Tracheal epithelial cell (primary cell): ENCODE measurements around the gene TIMM29. TPM values are rescaled to one million over a fixed set of nuclear protein-coding genes. Genes with fewer than 3 reads are reported as not detected.

Source experiments
- total RNA-seq: library from RNA; depleted of rRNA; stranded (reverse); fragments of >200 nt; gene quantifications from 2 replicates; pipeline ENCODE4 v1.2.1, GENCODE V29; 2014

TIMM29 gene
- 43.1 and 60.3 TPM in 2 replicates for total RNA-seq

GRCh38 chr19:10928563-10929401, at the start of gene TIMM29, which contains the start of gene YIPF2:
Gene TIMM29 (plus strand): TSS chr19:10928811. CDS start chr19:10928823, 12 bp downstream.
Gene YIPF2 (minus strand): TSS chr19:10928639. CDS start chr19:10928410, 229 bp downstream.

DNA sequence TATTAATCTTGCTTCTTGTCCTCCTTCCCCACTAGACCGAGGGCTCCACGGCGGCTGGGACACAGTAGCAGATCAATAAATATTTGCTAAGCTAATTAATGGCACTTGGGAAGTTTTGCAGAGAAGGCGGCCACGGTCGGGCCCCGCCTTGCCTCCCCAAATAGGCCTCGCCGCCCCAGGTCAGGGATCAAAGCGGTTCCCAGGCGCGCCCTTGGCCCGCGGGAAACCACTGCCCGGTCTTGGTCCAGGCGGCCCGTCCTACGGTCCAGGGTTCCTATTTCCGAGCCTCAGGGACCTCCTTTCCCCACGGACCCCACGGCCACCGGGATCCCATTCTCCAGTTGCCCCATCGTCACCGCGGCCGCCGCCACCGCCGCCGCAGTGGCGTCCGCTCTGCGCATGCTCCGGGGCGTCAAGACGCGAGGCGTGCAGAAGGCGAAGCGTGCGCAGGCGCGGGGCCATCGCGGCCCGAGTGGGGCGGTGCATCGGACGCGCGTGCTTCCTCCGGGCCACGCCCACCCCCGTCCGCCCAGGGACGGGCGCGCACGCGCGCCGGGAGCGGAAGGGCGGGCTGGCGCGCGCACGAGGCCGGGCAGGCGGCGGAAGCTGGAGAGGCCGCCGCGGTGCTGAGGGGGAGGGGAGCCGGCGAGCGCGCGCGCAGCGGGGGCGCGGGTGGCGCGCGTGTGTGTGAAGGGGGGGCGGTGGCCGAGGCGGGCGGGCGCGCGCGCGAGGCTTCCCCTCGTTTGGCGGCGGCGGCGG, 31.9 kb downstream of the TIMM29 start, which contains the start of gene SMARCA4:
TSS of gene SMARCA4 (plus strand) at position 717 of the 759 bp plus-strand sequence. CDS start 23,122 bp downstream, outside the sequence.

Other genes with a start within 250 kb of the TIMM29 start
- 21.3 and 31.3 TPM in 2 replicates for gene QTRT1, start 227.4 kb upstream of the TIMM29 start, total RNA-seq
- gene DNM2, start 210.7 kb upstream of the TIMM29 start, total RNA-seq, result 70.3 and 94.5 TPM in 2 replicates
- gene TMED1, start 92.6 kb upstream of the TIMM29 start, total RNA-seq, result 44.5 and 52.1 TPM in 2 replicates
- under 0.01 and 1.7 TPM in 2 replicates for gene C19orf38, start 80.4 kb upstream of the TIMM29 start, total RNA-seq
- 15.8 and 18.8 TPM in 2 replicates for gene CARM1, start 57.3 kb upstream of the TIMM29 start, total RNA-seq
- 114 and 190 TPM in 2 replicates for gene YIPF2, start 172 bp upstream of the TIMM29 start, total RNA-seq
- gene SMARCA4, start 32.2 kb downstream of the TIMM29 start, total RNA-seq, result 82.2 and 112 TPM in 2 replicates
- gene LDLR, start 160.7 kb downstream of the TIMM29 start, total RNA-seq, result 156 and 170 TPM in 2 replicates
- 0.64 and 4.8 TPM in 2 replicates for gene SPC24, start 227.0 kb downstream of the TIMM29 start, total RNA-seq